ENCODE results near the gene RGS17.

- TF ChIP-seq, protein P1, sequence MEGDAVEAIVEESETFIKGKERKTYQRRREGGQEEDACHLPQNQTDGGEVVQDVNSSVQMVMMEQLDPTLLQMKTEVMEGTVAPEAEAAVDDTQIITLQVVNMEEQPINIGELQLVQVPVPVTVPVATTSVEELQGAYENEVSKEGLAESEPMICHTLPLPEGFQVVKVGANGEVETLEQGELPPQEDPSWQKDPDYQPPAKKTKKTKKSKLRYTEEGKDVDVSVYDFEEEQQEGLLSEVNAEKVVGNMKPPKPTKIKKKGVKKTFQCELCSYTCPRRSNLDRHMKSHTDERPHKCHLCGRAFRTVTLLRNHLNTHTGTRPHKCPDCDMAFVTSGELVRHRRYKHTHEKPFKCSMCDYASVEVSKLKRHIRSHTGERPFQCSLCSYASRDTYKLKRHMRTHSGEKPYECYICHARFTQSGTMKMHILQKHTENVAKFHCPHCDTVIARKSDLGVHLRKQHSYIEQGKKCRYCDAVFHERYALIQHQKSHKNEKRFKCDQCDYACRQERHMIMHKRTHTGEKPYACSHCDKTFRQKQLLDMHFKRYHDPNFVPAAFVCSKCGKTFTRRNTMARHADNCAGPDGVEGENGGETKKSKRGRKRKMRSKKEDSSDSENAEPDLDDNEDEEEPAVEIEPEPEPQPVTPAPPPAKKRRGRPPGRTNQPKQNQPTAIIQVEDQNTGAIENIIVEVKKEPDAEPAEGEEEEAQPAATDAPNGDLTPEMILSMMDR (IDR thresholded peaks at IDR 0.05), result no peak
- TF ChIP-seq POLR2A (IDR thresholded peaks at IDR 0.05) (peak; percentile 51), POLR2AphosphoS5 (IDR thresholded peaks at IDR 0.05) (peak; percentile 66 to 80 (median 76))
These were observed 128.3 kb downstream of the RGS17 start, which contains the start of gene MTRF1L for GRCh38 chr6:153002613-153003365.

All from breast epithelium (tissue), 3 donors.